GM08714 (cell line): Measurements from ENCODE around the gene POLG.
A peak's percentile ranks its signal among the peaks of the same experiment; 100 is the strongest.

Source experiments
- H3K4me3 ChIP-seq: fragments of 200-500 bp; sonication (Bioruptor generic); 2 replicates; pipeline ENCODE4 v1.5.1; 2014; ENCODE audit warnings: mild to moderate bottlenecking, low read length, inconsistent platforms
- ZNF274 ChIP-seq: IDR thresholded peaks from 2 replicates; pipeline ENCODE4 v1.6.1; 2012; ENCODE audit warnings: mild to moderate bottlenecking, low read depth, low read length

The POLG gene

DNA sequence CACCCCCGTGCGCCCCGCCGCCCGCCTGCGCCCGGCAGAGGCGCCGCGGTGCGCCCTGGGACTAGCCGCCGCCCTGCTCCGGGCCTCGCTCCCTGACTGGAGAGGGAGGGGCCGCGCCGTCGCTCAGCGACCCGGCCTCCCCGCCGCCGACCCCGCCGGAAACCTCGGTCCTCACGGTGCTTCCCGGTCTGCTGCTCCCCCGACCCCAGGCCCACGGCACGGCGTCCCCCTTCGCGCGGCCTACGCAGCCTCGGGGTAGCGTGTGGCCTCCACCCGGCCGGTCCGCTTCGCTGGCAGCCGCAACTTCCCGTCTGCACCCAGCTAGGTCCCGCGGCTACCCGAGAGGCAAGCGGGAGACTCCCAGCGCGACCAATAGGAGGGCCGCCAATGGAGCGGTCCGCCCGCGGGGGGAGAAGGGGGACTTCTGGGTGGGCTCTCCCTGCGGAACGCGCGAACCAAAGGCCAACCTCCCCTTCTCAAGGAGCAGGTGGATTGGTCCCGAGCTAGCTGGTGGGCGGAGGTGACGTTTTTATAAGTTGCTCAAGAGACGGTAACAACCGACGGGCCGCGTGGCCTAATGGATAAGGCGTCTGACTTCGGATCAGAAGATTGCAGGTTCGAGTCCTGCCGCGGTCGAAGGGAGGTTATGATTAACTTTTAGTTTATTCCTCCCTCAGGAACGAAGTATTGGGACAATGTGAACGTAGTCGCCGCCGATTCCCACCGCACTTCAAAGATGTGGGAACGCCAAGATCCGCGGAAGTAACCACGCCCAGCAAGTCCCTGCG, at the start of gene POLG:
POLG (minus strand) TSS at position 315 of the 788 bp plus-strand sequence. CDS start 1,070 bp downstream, outside the sequence.
- H3K4me3 ChIP-seq = peak within 1 kb of the TSS; percentile 94

DNA sequence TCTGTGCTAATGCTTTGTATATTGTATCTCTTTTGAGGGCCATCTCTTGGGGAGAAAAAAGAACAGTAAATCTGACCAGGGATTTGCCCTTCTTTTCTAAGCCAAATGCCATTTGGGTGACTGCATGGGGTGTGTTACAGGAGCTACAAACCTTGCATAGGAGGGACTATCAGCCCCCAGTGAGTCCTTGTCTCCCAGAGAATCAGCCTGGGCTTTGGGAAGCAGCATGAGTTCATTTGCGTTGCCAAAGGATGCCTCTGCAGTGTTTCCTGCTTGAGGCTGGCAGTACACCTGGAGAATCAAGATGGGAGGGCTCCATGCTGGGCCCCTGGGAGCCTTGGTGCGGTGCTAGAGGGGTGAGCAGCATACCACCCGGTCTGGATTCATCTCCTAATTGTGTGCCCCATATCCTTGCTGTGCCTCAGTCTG, 49.6 kb upstream of the POLG start:
- no peak overlapping the region for H3K4me3 ChIP-seq
- no peak for TF ChIP-seq ZNF274

More for the DNA sequence above, at the start of gene POLG:
- no peak for TF ChIP-seq ZNF274

- H3K4me3 ChIP-seq = no peak overlapping the region
- TF ChIP-seq ZNF274 = no peak
These were observed 48.9 kb upstream of the POLG start for GRCh38 chr15:89383365-89384175.

DNA sequence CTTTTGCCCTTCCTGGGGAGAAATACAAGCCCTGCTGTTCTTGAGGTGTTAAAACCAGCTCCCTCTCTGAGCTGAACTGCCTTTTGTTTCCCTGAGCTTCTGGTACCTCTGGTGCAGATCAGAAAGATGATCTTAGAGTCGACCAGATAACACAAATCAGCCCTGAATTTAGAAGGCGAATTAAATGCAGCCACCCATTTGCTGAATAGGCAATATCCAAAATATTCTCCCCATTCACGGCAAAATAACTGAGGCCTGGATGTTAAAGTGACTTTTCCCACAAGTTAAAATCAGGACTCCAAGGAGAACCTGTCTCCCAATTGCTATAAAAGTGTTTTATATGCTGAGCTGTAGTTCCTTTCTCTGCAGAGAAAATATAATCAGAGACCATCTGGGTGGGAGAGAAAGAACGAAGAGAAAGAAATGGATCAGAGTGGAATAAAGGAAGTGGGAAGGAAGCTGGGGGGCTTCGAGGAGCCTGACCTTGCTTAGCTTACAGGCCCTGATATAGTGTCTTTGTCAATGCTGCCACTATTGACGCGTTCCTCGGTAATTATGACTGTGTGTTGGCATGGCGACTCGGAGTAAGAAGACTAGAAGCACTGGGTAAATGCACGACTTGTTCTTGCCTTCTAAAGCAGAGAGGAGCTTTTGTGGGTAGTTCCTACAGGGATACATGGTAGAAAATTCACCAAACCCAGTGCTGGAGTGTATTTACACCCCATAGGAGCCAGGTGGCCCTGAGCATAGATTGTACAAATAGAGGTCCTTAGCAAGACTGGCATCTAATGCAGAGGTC, 47.5 kb upstream of the POLG start:
- no peak for TF ChIP-seq ZNF274
- no peak overlapping the region for H3K4me3 ChIP-seq

- TF ChIP-seq ZNF274 = no peak
- H3K4me3 ChIP-seq = no peak overlapping the region
These were observed 46.7 kb upstream of the POLG start for GRCh38 chr15:89381331-89381730.

GRCh38 chr15:89379818-89380217, 45.2 kb upstream of the POLG start:
- no peak overlapping the region for H3K4me3 ChIP-seq
- no peak for TF ChIP-seq ZNF274

DNA sequence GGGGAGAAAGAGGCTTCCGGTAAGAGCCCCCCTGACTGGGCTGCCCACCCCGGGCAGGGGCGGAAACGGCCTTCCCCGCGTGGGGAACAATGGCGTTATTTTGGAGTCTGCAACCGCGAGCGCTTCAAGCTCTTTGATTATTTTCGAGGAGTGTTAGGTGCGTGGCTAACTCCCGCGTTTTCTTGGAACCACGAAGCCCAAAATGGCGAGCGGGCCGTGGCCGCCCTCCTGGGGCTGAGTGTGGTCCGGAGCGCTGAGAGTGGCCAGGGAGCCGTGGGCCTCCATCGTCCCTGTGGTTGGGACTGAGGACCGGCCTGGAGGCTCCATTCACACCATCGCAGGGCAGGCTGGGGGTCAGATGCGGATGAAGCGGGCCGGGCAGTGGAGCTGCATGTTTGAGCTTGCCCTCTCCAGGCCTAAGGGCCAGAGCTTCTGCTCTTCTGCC, 44.6 kb upstream of the POLG start:
- TF ChIP-seq ZNF274 = no peak
- H3K4me3 ChIP-seq = no peak overlapping the region

- TF ChIP-seq ZNF274 = no peak
- no peak overlapping the region; the same call in 1 of the 2 replicates for H3K4me3 ChIP-seq
These were observed 43.9 kb upstream of the POLG start for GRCh38 chr15:89378296-89379151.

GRCh38 chr15:89377842-89378295, 43.2 kb upstream of the POLG start:
- no peak overlapping the region for H3K4me3 ChIP-seq

GRCh38 chr15:89377024-89377841, 42.6 kb upstream of the POLG start:
- H3K4me3 ChIP-seq = no peak overlapping the region
- no peak for TF ChIP-seq ZNF274

More at GRCh38 chr15:89377842-89378295, 43.2 kb upstream of the POLG start:
- no peak for TF ChIP-seq ZNF274

- TF ChIP-seq ZNF274 = no peak
- H3K4me3 ChIP-seq = no peak overlapping the region
These were observed 41.8 kb upstream of the POLG start for GRCh38 chr15:89376388-89376787.

DNA sequence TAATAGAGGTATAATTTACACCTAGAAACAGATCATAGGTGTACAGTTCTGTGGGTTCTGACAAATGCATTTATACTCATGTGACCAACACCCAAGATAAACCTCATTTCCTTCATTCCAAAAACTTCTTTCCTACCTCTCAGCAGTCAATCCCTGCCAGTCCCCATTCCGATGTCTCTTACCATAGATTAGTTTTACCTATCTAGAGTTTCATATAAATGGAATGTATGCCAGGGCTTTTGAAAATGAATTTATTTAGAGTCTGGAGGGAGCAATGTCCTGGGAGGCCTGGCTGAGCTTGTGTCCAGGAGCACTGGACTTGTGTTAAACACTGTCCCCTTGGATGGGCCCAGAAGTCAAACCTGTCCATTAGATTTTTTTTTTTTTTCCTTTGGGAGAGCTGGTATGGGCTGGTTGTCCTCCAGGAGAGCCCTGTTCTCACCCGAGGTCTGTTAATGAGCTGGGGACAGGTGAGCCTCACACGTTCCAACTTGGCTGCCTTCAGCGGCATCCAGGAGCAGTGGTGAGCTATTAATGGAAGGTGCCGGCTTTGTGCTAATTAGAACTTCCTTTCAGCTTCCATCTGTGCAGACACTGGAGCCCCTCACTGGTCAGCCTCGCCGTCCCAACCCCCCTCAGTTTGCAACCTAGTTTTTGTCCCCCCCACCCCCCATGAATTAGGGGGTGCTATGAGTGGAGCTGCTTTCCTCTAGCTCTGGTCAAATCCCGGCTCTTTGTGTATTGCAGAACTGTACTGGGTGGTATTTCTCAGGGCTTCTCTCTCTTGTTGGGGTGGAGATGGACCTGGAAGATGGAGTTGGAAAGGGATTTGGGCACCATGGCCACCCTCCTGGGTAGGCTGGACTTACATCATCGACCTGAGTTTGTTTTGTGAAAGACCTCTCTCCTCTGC, 40.7 kb upstream of the POLG start:
- TF ChIP-seq ZNF274 = no peak
- H3K4me3 ChIP-seq = no peak overlapping the region
